GM12878 (cell line): ENCODE measurements around the gene SYNGR3. TPM values are rescaled to one million over a fixed set of nuclear protein-coding genes. Genes with fewer than 3 reads are reported as not detected.

Experiments
- ATAC-seq: fragments of 200-7000 bp; cut with Tn5 transposase; 3 replicates; pipeline ENCODE4 v1.9.1; 2020; ENCODE audit warnings: mild to moderate bottlenecking, moderate library complexity
- BruUV-seq: library from RNA; stranded (reverse); fragments of 400-500 nt; replicated peaks from 2 replicates; lab custom pipeline; 2021; lab: Mats Ljungman, UMichigan
- CTCF ChIA-PET: fragments of 300-600 bp; sonication (Branson Sonifier 250); formaldehyde crosslinking; extraction: SDS; loops from one replicate; lab custom pipeline; 2021; ENCODE audit warnings: inconsistent platforms; lab: Yijun Ruan, JAX
- POLR2A ChIA-PET: fragments of 350-600 bp; formaldehyde crosslinking; extraction: SDS; loops from one replicate; lab custom pipeline; 2021; ENCODE audit warnings: inconsistent platforms; lab: Charles Lee
- RAD21 ChIA-PET: fragments of 300-600 bp; sonication (Branson Sonifier 250); formaldehyde crosslinking; loops from one replicate; lab custom pipeline; 2023; ENCODE audit warnings: antibody characterized with exemption; ENCODE audit not compliant: unreplicated experiment; lab: Charles Lee
- SMC1A ChIA-PET: fragments of 300-600 bp; sonication (Branson Sonifier 250); formaldehyde crosslinking; loops from one replicate; lab custom pipeline; 2023; ENCODE audit not compliant: unreplicated experiment, uncharacterized antibody; lab: Charles Lee
- DNase-seq: peaks from one replicate; pipeline ENCODE4 v3.0.0-alpha.2; 2011; ENCODE audit warnings: low read depth, low spot score
- FAIRE-seq: peaks from 3 replicates; lab custom pipeline; 2011; peaks lifted over from hg19 to GRCh38; lab: Jason Lieb, UNC
- H2AFZ ChIP-seq: 2 replicates; pipeline ENCODE4 v1.6.0; 2011; ENCODE audit warnings: low read depth, low read length, control low read depth; ENCODE audit not compliant: control insufficient read depth
- H3K27ac ChIP-seq: 2 replicates; pipeline ENCODE4 v1.5.1; 2011; ENCODE audit warnings: control low read depth; ENCODE audit not compliant: control insufficient read depth, insufficient read depth
- H3K27me3 ChIP-seq, 2 experiments: replicated peaks in 1 of 2; 2 replicates each; pipeline versions ENCODE4 v1.6.0 to v1.6.1; 2011; ENCODE audit warnings: low read length in 1 of 2; ENCODE audit not compliant: control insufficient read depth in 2 of 2, insufficient read depth in 2 of 2
- H3K36me3 ChIP-seq, 2 experiments: 2 replicates each; pipeline ENCODE4 v1.5.1; 2011; ENCODE audit warnings: low read length in 1 of 2; ENCODE audit not compliant: control insufficient read depth in 2 of 2, insufficient read depth in 2 of 2
- H3K4me1 ChIP-seq: 2 replicates; pipeline ENCODE4 v1.6.1; 2011; ENCODE audit warnings: mild to moderate bottlenecking, low read length, moderate library complexity, mixed read lengths; ENCODE audit not compliant: control insufficient read depth, insufficient read depth
- H3K4me2 ChIP-seq: 2 replicates; pipeline ENCODE4 v1.6.0; 2011; ENCODE audit warnings: control low read depth; ENCODE audit not compliant: control insufficient read depth, insufficient read depth
- H3K4me3 ChIP-seq: fragments of 200-600 bp; sonication (generic); 2 replicates; pipeline ENCODE4 v1.5.1; 2016
- H3K79me2 ChIP-seq: 2 replicates; pipeline ENCODE4 v1.6.0; 2011; ENCODE audit warnings: low read length; ENCODE audit not compliant: control insufficient read depth, insufficient read depth
- H3K9ac ChIP-seq: 2 replicates; pipeline ENCODE4 v1.8.0; 2011; ENCODE audit warnings: low read length, control low read depth, mixed read lengths; ENCODE audit not compliant: control insufficient read depth, insufficient read depth
- H3K9me3 ChIP-seq: replicated peaks from 3 replicates; pipeline ENCODE4 v1.5.1; 2011; ENCODE audit warnings: mild to moderate bottlenecking, low read length; ENCODE audit not compliant: control insufficient read depth, insufficient read depth
- H4K20me1 ChIP-seq: 2 replicates; pipeline ENCODE4 v1.6.0; 2011; ENCODE audit not compliant: control insufficient read depth, insufficient read depth
- BHLHE40 ChIP-seq, 2 experiments: fragments of 450-650 bp in 1 of 2; IDR thresholded peaks; 2 replicates each; pipeline ENCODE4 v1.6.1; 2011 to 2017; ENCODE audit warnings: low read depth in 2 of 2, borderline replicate concordance in 1 of 2, improper control_type of control experiment in 1 of 2, low read length in 1 of 2, mild to moderate bottlenecking in 1 of 2
- BRCA1 ChIP-seq: IDR thresholded peaks from 2 replicates; pipeline ENCODE4 v1.6.1; 2011; ENCODE audit warnings: low read depth, low read length, improper control_type of control experiment
- CEBPZ ChIP-seq: fragments of 150-350 bp; IDR thresholded peaks from 2 replicates; pipeline ENCODE4 v1.6.1; 2016; ENCODE audit warnings: low read depth, low read length
- CHD2 ChIP-seq: IDR thresholded peaks from 2 replicates; pipeline ENCODE4 v1.6.1; 2011; ENCODE audit warnings: low read depth, low read length, improper control_type of control experiment, borderline replicate concordance
- CTCF ChIP-seq, 3 experiments: IDR thresholded peaks in 2 of 3; conservative IDR thresholded peaks in 1 of 3; 2 replicates each; pipeline ENCODE4 v1.5.1; 2011; ENCODE audit warnings: low read depth in 3 of 3, low read length in 3 of 3, mild to moderate bottlenecking in 3 of 3, control low read depth in 2 of 3, moderate library complexity in 2 of 3, inconsistent platforms in 1 of 3, mixed read lengths in 1 of 3; ENCODE audit not compliant: control insufficient read depth in 2 of 3, insufficient read depth in 1 of 3; ENCODE audit errors: extremely low read depth in 1 of 3
- GATAD2B ChIP-seq: fragments of 450-650 bp; conservative IDR thresholded peaks from 2 replicates; pipeline ENCODE4 v1.6.1; 2017; ENCODE audit warnings: low read depth, mild to moderate bottlenecking, moderate library complexity
- HDAC2 ChIP-seq: fragments of 200-600 bp; sonication (generic); IDR thresholded peaks from 2 replicates; pipeline ENCODE4 v1.6.1; 2017
- MAX ChIP-seq: IDR thresholded peaks from 2 replicates; pipeline ENCODE4 v1.6.1; 2012; ENCODE audit warnings: low read depth, low read length, improper control_type of control experiment
- MYB ChIP-seq: fragments of 150-350 bp; IDR thresholded peaks from 2 replicates; pipeline ENCODE4 v1.6.1; 2014; ENCODE audit warnings: mild to moderate bottlenecking, low read depth, low read length, borderline replicate concordance
- PAX8 ChIP-seq: fragments of 450-650 bp; IDR thresholded peaks from 2 replicates; pipeline ENCODE4 v1.6.1; 2017; ENCODE audit warnings: mild to moderate bottlenecking, moderate library complexity
- PBX3 ChIP-seq: IDR thresholded peaks from 2 replicates; pipeline ENCODE4 v1.6.1; 2011; ENCODE audit warnings: mild to moderate bottlenecking, low read depth, low read length, moderate library complexity; ENCODE audit not compliant: insufficient replicate concordance
- RCOR1 ChIP-seq: conservative IDR thresholded peaks from 2 replicates; pipeline ENCODE4 v1.6.1; 2012; ENCODE audit warnings: low read depth, low read length, improper control_type of control experiment
- SMC3 ChIP-seq: IDR thresholded peaks from 2 replicates; pipeline ENCODE4 v1.6.1; 2011; ENCODE audit warnings: low read length, improper control_type of control experiment, borderline replicate concordance
- YY1 ChIP-seq: IDR thresholded peaks from 2 replicates; pipeline ENCODE4 v1.6.1; 2011; ENCODE audit warnings: low read depth, mild to moderate bottlenecking, low read length
- ZNF207 ChIP-seq: fragments of 450-650 bp; IDR thresholded peaks from 2 replicates; pipeline ENCODE4 v1.6.1; 2014; ENCODE audit warnings: antibody characterized with exemption, mild to moderate bottlenecking, borderline replicate concordance
- ZNF217 ChIP-seq: fragments of 450-650 bp; IDR thresholded peaks from 2 replicates; pipeline ENCODE4 v1.6.1; 2017; ENCODE audit warnings: antibody characterized with exemption, mild to moderate bottlenecking
- ZNF384 ChIP-seq: IDR thresholded peaks from 2 replicates; pipeline ENCODE4 v1.6.1; 2012; ENCODE audit warnings: low read depth, mild to moderate bottlenecking, low read length, improper control_type of control experiment, borderline replicate concordance
- ZNF622 ChIP-seq: fragments of 450-650 bp; IDR thresholded peaks from 2 replicates; pipeline ENCODE4 v1.6.1; 2017; ENCODE audit warnings: mild to moderate bottlenecking, inconsistent platforms
- WGBS: methylation state at CpG from one replicate; pipeline ENCODE4 v1.1.6; 2016; ENCODE audit warnings: low lambda C conversion rate; ENCODE audit not compliant: insufficient replicate concordance, insufficient coverage; ENCODE audit errors: missing lambda C conversion rate; 5-methylcytosine and 5-hydroxymethylcytosine counted together
- in situ Hi-C: fragments of 300-500 bp; cut with MboI; formaldehyde crosslinking; loops from 9 replicates; pipeline ENCODE4 v1.14.3; 2018; ENCODE audit warnings: mixed read lengths
- intact Hi-C: fragments of 100-400 bp; cut with micrococcal nuclease; formaldehyde crosslinking; loops from one replicate; pipeline ENCODE4 v1.14.2; 2022; ENCODE audit not compliant: unreplicated experiment
- polyA plus RNA-seq, 11 experiments: library from polyadenylated mRNA; depleted of rRNA in 4 of 11; unstranded in 6 of 11; stranded (reverse) in 5 of 11; fragments of >200 nt; fragmentation: Nextera tagmentation in 4 of 11; fragmentation: Illumina TruSeq in 1 of 11; extraction: Ambion mirVana in 4 of 11; extraction: Trizol in 1 of 11; gene quantifications; 1 replicate in 1 of 11; 2 replicates in 10 of 11; pipeline versions ENCODE4 v1.2.1 to v1.2.3, GENCODE V29; 2011 to 2016; ENCODE audit warnings: inconsistent platforms in 2 of 11, missing spikeins in 2 of 11, low read depth in 1 of 11
- total RNA-seq, 4 experiments: library from RNA; depleted of rRNA in 3 of 4; stranded (reverse); fragments of >200 nt in 3 of 4; fragmentation: Illumina TruSeq in 1 of 4; extraction: Trizol in 1 of 4; gene quantifications; 2 replicates each; pipeline versions ENCODE4 v1.2.1 to v1.2.3, GENCODE V29; 2013 to 2021

Gene SYNGR3
- total and polyA plus RNA-seq, 10 of the 15 experiments (the other 5 are each of a cell fraction or from before 2014, with no cell fraction given): 1.2 to 18.1 (median 6.6) TPM

GRCh38 chr16:1980770-1981087, 9.0 kb upstream of the SYNGR3 start:
- in situ Hi-C loops: no loop called here

More at GRCh38 chr16:1980770-1981087, 9.0 kb upstream of the SYNGR3 start:
- WGBS: 33% methylated on average over 16 of the region's 16 CpGs
- ChIA-PET CTCF (interaction anchor here (1.6 to 1.7 kb wide), 2 partner anchors 23 to 160 kb away, joined by 5 to 6 read pairs; no protein-coding TSS in a partner anchor), RAD21 (interaction anchor here (1.1 to 2.6 kb wide), 4 partner anchors 9 to 160 kb away, joined by 4 to 12 read pairs (median 6); partner anchors contain the start of genes RPS2 and TBL3), SMC1A (interaction anchor here (1.6 to 1.7 kb wide), 2 partner anchors 16 to 27 kb away, joined by 5 to 7 read pairs; partner anchors contain the start of gene RPS2), POLR2A (interaction anchor here (1.8 to 4.7 kb wide), 5 partner anchors 9 to 37 kb away, joined by 5 to 25 read pairs (median 18); partner anchors contain the start of genes MSRB1, RPS2 and TBL3)
- no peak overlapping the region for H3K9ac ChIP-seq
- DNase-seq (no peak), ATAC-seq (no peak), FAIRE-seq (no peak)
- H3K27ac ChIP-seq: no peak overlapping the region
- no peak overlapping the region for H3K4me3 ChIP-seq
- H2AFZ ChIP-seq: no peak overlapping the region
- no peaks in the 10 kb centered on the region for H3K9me3 ChIP-seq
- H3K4me2 ChIP-seq: no peak overlapping the region
- intact Hi-C loops: no loop called here
- no peaks in the 10 kb centered on the region; the same call in none of the 2 replicates for H3K79me2 ChIP-seq
- TF ChIP-seq BHLHE40 (IDR thresholded peaks at IDR 0.05; ENCODE audit: borderline replicate concordance in 1 of 2, low read depth in 2 of 2, low read length in 1 of 2): no peak
- TF ChIP-seq BRCA1: no peak
- TF ChIP-seq MYB: no peak
- no peak for TF ChIP-seq HDAC2
- TF ChIP-seq ZNF622: no peak
- TF ChIP-seq PBX3: no peak
- TF ChIP-seq YY1: no peak
- TF ChIP-seq CEBPZ: no peak
- no peak for TF ChIP-seq ZNF207
- no peak for TF ChIP-seq CTCF (IDR thresholded peaks at IDR 0.05 in 2 of 3, conservative IDR thresholded peaks at IDR 0.05 in 1 of 3; ENCODE audit: control insufficient read depth in 2 of 3, extremely low read depth in 1 of 3, insufficient read depth in 1 of 3, low read depth in 3 of 3, low read length in 3 of 3)
- TF ChIP-seq CHD2: no peak
- no peak for TF ChIP-seq GATAD2B
- TF ChIP-seq SMC3: no peak
- no peak for TF ChIP-seq MAX
- TF ChIP-seq RCOR1: no peak
- TF ChIP-seq PAX8: no peak
- no peak for TF ChIP-seq ZNF217
- TF ChIP-seq ZNF384: no peak
- H3K4me1 ChIP-seq: peaks cover 23% of the 10 kb centered on the region
- peaks cover 0 to 23% of the 10 kb centered on the region in 2 experiments; a peak in 3 of 4 replicates for H3K36me3 ChIP-seq
- BruUV-seq: no TSS peak
- H4K20me1 ChIP-seq: no peaks in the 10 kb centered on the region
- H3K27me3 ChIP-seq: 0 out of 4 replicates have a peak, but pooled peaks cover 0 to 5% of the 10 kb centered on the region in 2 experiments
